GM21529 (cell line): ENCODE results near the gene MYL6.
A peak's percentile ranks its signal among the peaks of the same experiment; 100 is the strongest.
"Not testable (repeated sequence)": the region's sequence is repeated elsewhere in the genome, so short reads cannot be mapped to it uniquely, and the experiment has no call there.

Experiments used
- ATAC-seq: cut with Tn5 transposase; IDR thresholded peaks from one replicate; pipeline ENCODE4 v1.9.1; 2021; ENCODE audit not compliant: unreplicated experiment

MYL6 gene

GRCh38 chr12:56158029-56158925, at the start of gene MYL6:
Gene MYL6 (plus strand): TSS chr12:56158359. CDS start chr12:56158402, 43 bp downstream.
- ATAC-seq, result peak; percentile 73

GRCh38 chr12:56110571-56110970, 47.6 kb upstream of the MYL6 start:
- ATAC-seq, result no peak

GRCh38 chr12:56114084-56114483, 44.1 kb upstream of the MYL6 start:
- ATAC-seq, result no peak

GRCh38 chr12:56115329-56115728, 42.8 kb upstream of the MYL6 start:
- ATAC-seq, result no peak

GRCh38 chr12:56116267-56117081, 41.7 kb upstream of the MYL6 start, which contains the start of gene RPL41:
Gene RPL41 (plus strand): TSS chr12:56116633.
- peak; percentile 44 for ATAC-seq

- not testable (repeated sequence) for ATAC-seq
These were observed 41.0 kb upstream of the MYL6 start for GRCh38 chr12:56117082-56117706.

- peak; percentile 80 for ATAC-seq
These were observed 40.1 kb upstream of the MYL6 start, which contains the start of gene ZC3H10 for GRCh38 chr12:56117778-56118687. Gene ZC3H10 (plus strand): TSS chr12:56118266. CDS start chr12:56120563, 2,297 bp downstream.

- peak; percentile 6 for ATAC-seq
These were observed 39.3 kb upstream of the MYL6 start for GRCh38 chr12:56118688-56119357.

- ATAC-seq, result no peak
These were observed 38.8 kb upstream of the MYL6 start for GRCh38 chr12:56119361-56119796.

- no peak for ATAC-seq
These were observed 37.9 kb upstream of the MYL6 start for GRCh38 chr12:56120158-56120846.

GRCh38 chr12:56121204-56121870, 36.8 kb upstream of the MYL6 start:
- no peak for ATAC-seq

GRCh38 chr12:56122637-56123036, 35.5 kb upstream of the MYL6 start:
- ATAC-seq, result no peak

- ATAC-seq, result no peak
These were observed 34.0 kb upstream of the MYL6 start for GRCh38 chr12:56124133-56124532.

GRCh38 chr12:56126732-56127239, 31.4 kb upstream of the MYL6 start:
- no peak for ATAC-seq

GRCh38 chr12:56127485-56127887, 30.7 kb upstream of the MYL6 start:
- no peak for ATAC-seq

GRCh38 chr12:56127888-56128669, 30.1 kb upstream of the MYL6 start, which contains the start of gene ESYT1:
Gene ESYT1 (plus strand): TSS chr12:56128267. CDS start chr12:56128320, 53 bp downstream.
- peak; percentile 88 for ATAC-seq

GRCh38 chr12:56128670-56129205, 29.4 kb upstream of the MYL6 start:
- ATAC-seq, result no peak
